ENCODE data around the gene AGPS.

Gene AGPS

GRCh38 chr2:177520324-177520723 lies 127.8 kb downstream of the AGPS start:
- H3K4me3 ChIP-seq (ENCODE audit: low read length), result no peak overlapping the region
- peaks cover 6% of the 10 kb centered on the region; the same call in 1 of the 2 replicates for H3K4me1 ChIP-seq (ENCODE audit: low read length)
- H3K4me2 ChIP-seq (ENCODE audit: low read length), result no peak overlapping the region
- no peak overlapping the region for H3K9ac ChIP-seq (ENCODE audit: low read length)
- H3K79me2 ChIP-seq (ENCODE audit: low read length), result no peaks in the 10 kb centered on the region
- no peaks in the 10 kb centered on the region for H4K20me1 ChIP-seq (ENCODE audit: insufficient read depth, low read length)
- H3K9me3 ChIP-seq (ENCODE audit: insufficient read depth, low read length), result no peaks in the 10 kb centered on the region
- no peaks in the 10 kb centered on the region for H3K36me3 ChIP-seq (replicated peaks; ENCODE audit: low read depth, low read length)
- no peaks in the 10 kb centered on the region for H3K27me3 ChIP-seq (ENCODE audit: low read depth, low read length)
- H3K27ac ChIP-seq (ENCODE audit: low read length), result no peak overlapping the region
- TF ChIP-seq EZH2phosphoT487 (IDR thresholded peaks at IDR 0.05; ENCODE audit: low read depth) (no peak), CTCF (IDR thresholded peaks at IDR 0.05; ENCODE audit: low read depth, low read length) (no peak)
- H2AFZ ChIP-seq (ENCODE audit: low read depth, low read length), result no peak overlapping the region

- Histone ChIP-seq H4K20me1 (ENCODE audit: insufficient read depth, low read length) (no peaks in the 10 kb centered on the region), H3K36me3 (replicated peaks; ENCODE audit: low read depth, low read length) (no peaks in the 10 kb centered on the region), H3K27ac (ENCODE audit: low read length) (no peak overlapping the region), H3K27me3 (ENCODE audit: low read depth, low read length) (no peaks in the 10 kb centered on the region), H2AFZ (ENCODE audit: low read depth, low read length) (no peak overlapping the region), H3K79me2 (ENCODE audit: low read length) (no peaks in the 10 kb centered on the region), H3K4me1 (ENCODE audit: low read length) (peaks cover 6% of the 10 kb centered on the region; the same call in 1 of the 2 replicates), H3K4me3 (ENCODE audit: low read length) (no peak overlapping the region), H3K9ac (ENCODE audit: low read length) (no peak overlapping the region), H3K4me2 (ENCODE audit: low read length) (no peak overlapping the region), H3K9me3 (ENCODE audit: insufficient read depth, low read length) (no peaks in the 10 kb centered on the region)
- TF ChIP-seq CTCF (IDR thresholded peaks at IDR 0.05; ENCODE audit: low read depth, low read length) (no peak), EZH2phosphoT487 (IDR thresholded peaks at IDR 0.05; ENCODE audit: low read depth) (no peak)
These were observed 131.2 kb downstream of the AGPS start for GRCh38 chr2:177523781-177524180.

GRCh38 chr2:177525351-177525924 lies 132.9 kb downstream of the AGPS start:
- no peak overlapping the region for H3K4me2 ChIP-seq (ENCODE audit: low read length)
- H4K20me1 ChIP-seq (ENCODE audit: insufficient read depth, low read length), result no peaks in the 10 kb centered on the region
- H3K9me3 ChIP-seq (ENCODE audit: insufficient read depth, low read length), result no peaks in the 10 kb centered on the region
- no peak for TF ChIP-seq EZH2phosphoT487 (IDR thresholded peaks at IDR 0.05; ENCODE audit: low read depth)
- TF ChIP-seq CTCF (IDR thresholded peaks at IDR 0.05; ENCODE audit: low read depth, low read length), result no peak
- no peaks in the 10 kb centered on the region for H3K27me3 ChIP-seq (ENCODE audit: low read depth, low read length)
- peaks cover 2% of the 10 kb centered on the region; the same call in 1 of the 2 replicates for H3K4me1 ChIP-seq (ENCODE audit: low read length)
- no peak overlapping the region for H2AFZ ChIP-seq (ENCODE audit: low read depth, low read length)
- no peaks in the 10 kb centered on the region for H3K36me3 ChIP-seq (replicated peaks; ENCODE audit: low read depth, low read length)
- H3K79me2 ChIP-seq (ENCODE audit: low read length), result no peaks in the 10 kb centered on the region
- no peak overlapping the region for H3K9ac ChIP-seq (ENCODE audit: low read length)
- no peak overlapping the region for H3K27ac ChIP-seq (ENCODE audit: low read length)
- H3K4me3 ChIP-seq (ENCODE audit: low read length), result no peak overlapping the region

DNA sequence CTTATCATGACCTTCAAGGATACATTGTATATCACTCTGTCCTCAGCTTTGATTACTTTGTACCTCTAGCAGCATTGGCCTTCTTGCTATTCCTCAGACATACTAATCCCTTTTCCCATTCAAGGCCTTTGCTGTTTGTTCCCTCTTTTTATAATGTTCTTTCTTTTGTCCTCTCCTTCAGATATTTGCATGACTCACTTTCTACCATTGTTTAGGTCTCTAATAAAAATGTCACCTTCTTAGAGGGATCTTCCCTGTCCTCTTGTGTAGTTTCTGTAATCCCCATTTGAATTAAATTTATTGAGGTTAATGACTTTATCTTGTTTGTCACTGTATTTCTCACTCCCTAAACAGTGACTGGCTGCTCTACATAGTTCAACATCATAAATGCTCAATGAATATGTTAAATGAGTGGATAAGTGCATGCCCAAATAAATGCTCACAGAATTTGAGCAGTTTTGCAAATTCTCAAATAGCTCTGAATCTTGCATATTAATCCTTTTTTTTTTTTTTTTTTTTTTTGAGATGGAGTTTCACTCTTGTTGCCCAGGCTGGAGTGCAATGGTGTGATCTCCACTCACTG lies 135.9 kb downstream of the AGPS start:
- Histone ChIP-seq H3K27me3 (ENCODE audit: low read depth, low read length) (no peaks in the 10 kb centered on the region), H3K27ac (ENCODE audit: low read length) (no peak overlapping the region), H3K9me3 (ENCODE audit: insufficient read depth, low read length) (no peaks in the 10 kb centered on the region), H3K79me2 (ENCODE audit: low read length) (no peaks in the 10 kb centered on the region), H3K36me3 (replicated peaks; ENCODE audit: low read depth, low read length) (no peaks in the 10 kb centered on the region), H3K4me2 (ENCODE audit: low read length) (no peak overlapping the region), H4K20me1 (ENCODE audit: insufficient read depth, low read length) (no peaks in the 10 kb centered on the region), H3K4me3 (ENCODE audit: low read length) (no peak overlapping the region), H3K4me1 (ENCODE audit: low read length) (no peaks in the 10 kb centered on the region), H3K9ac (ENCODE audit: low read length) (no peak overlapping the region), H2AFZ (ENCODE audit: low read depth, low read length) (no peak overlapping the region)
- no peak for TF ChIP-seq CTCF (IDR thresholded peaks at IDR 0.05; ENCODE audit: low read depth, low read length)
- no peak for TF ChIP-seq EZH2phosphoT487 (IDR thresholded peaks at IDR 0.05; ENCODE audit: low read depth)

Data from OCI-LY3 (cell line).